Choroid plexus epithelial cell (primary cell): ENCODE data around the gene SERPINB5.
A peak's percentile ranks its signal among the peaks of the same experiment; 100 is the strongest.

Source experiments
- DNase-seq: peaks from one replicate; pipeline ENCODE4 v3.0.0-alpha.2; 2010; ENCODE audit warnings: low read depth
- H3K4me3 ChIP-seq: 2 replicates; pipeline ENCODE4 v1.5.1; 2011; ENCODE audit warnings: low read depth, mild to moderate bottlenecking, control low read depth, low read length, moderate library complexity
- CTCF ChIP-seq: conservative IDR thresholded peaks from 2 replicates; pipeline ENCODE4 v1.5.1; 2011; ENCODE audit warnings: low read depth, mild to moderate bottlenecking, control low read depth, inconsistent platforms, low read length, moderate library complexity

The SERPINB5 gene

GRCh38 chr18:63476668-63477067, at the start of gene SERPINB5:
TSS of gene SERPINB5 (plus strand) at chr18:63476958. CDS start at chr18:63484429, 7,471 bp downstream.
- DNase-seq, result no peak
- no peak for TF ChIP-seq CTCF
- H3K4me3 ChIP-seq, result no peak within 1 kb of the TSS

GRCh38 chr18:63427558-63427957, 49.2 kb upstream of the SERPINB5 start:
- DNase-seq, result no peak
- no peak overlapping the region for H3K4me3 ChIP-seq
- TF ChIP-seq CTCF, result no peak

GRCh38 chr18:63430526-63430925, 46.2 kb upstream of the SERPINB5 start:
- H3K4me3 ChIP-seq, result no peak overlapping the region
- DNase-seq, result no peak
- no peak for TF ChIP-seq CTCF

GRCh38 chr18:63431180-63431579, 45.6 kb upstream of the SERPINB5 start:
- H3K4me3 ChIP-seq, result no peak overlapping the region
- no peak for DNase-seq
- TF ChIP-seq CTCF, result no peak

- no peak for TF ChIP-seq CTCF
- no peak for DNase-seq
- no peak overlapping the region for H3K4me3 ChIP-seq
Observed at GRCh38 chr18:63433334-63433866, 43.4 kb upstream of the SERPINB5 start.

GRCh38 chr18:63438181-63438580, 38.6 kb upstream of the SERPINB5 start:
- no peak for DNase-seq
- TF ChIP-seq CTCF, result no peak
- no peak overlapping the region for H3K4me3 ChIP-seq

- H3K4me3 ChIP-seq, result no peak overlapping the region
- peak; percentile 84 for DNase-seq
- TF ChIP-seq CTCF, result peak; percentile 86
Observed at GRCh38 chr18:63439334-63439733, 37.4 kb upstream of the SERPINB5 start.
